Prostate gland (tissue), 2 donors: ENCODE data around the gene PHF8. TPM values are rescaled to one million over a fixed set of nuclear protein-coding genes. Genes with fewer than 3 reads are reported as not detected.

Experiments
- DNase-seq: peaks from one replicate; pipeline ENCODE4 v3.0.0-alpha.2; 2019; ENCODE audit warnings: low spot score
- H3K27ac ChIP-seq, 2 donors: fragments of 200-600 bp; sonication (generic); 2 replicates each; pipeline ENCODE4 v1.5.1; 2017 to 2019
- H3K27me3 ChIP-seq: fragments of 200-600 bp; sonication (generic); replicated peaks from 2 replicates; pipeline ENCODE4 v1.5.1; 2019; ENCODE audit not compliant: insufficient read depth
- H3K36me3 ChIP-seq, 2 donors: fragments of 200-600 bp; sonication (generic); 1 replicate in 1 of 2; 2 replicates in 1 of 2; pipeline versions ENCODE4 v1.5.1 to v1.8.1; 2017 to 2019
- H3K4me1 ChIP-seq: fragments of 200-600 bp; sonication (generic); replicated peaks from 2 replicates; pipeline ENCODE4 v1.5.1; 2019
- H3K4me3 ChIP-seq, 2 donors: fragments of 200-600 bp; sonication (generic); 2 replicates each; pipeline ENCODE4 v1.5.1; 2017 to 2019
- H3K9me3 ChIP-seq: fragments of 200-600 bp; sonication (generic); 2 replicates; pipeline ENCODE4 v1.5.1; 2017
- CTCF ChIP-seq, 4 experiments: fragments of 200-600 bp in 2 of 4; fragments of 450-650 bp in 2 of 4; sonication (generic) in 2 of 4; IDR thresholded peaks; 1 replicate in 3 of 4; 2 replicates in 1 of 4; pipeline ENCODE4 v1.5.1; 2016 to 2019; ENCODE audit warnings: antibody characterized with exemption in 4 of 4, mild to moderate bottlenecking in 2 of 4, moderate library complexity in 2 of 4
- POLR2A ChIP-seq: fragments of 450-650 bp; IDR thresholded peaks from one replicate; pipeline ENCODE4 v1.6.1; 2016; ENCODE audit warnings: antibody characterized with exemption, mild to moderate bottlenecking
- POLR2AphosphoS5 ChIP-seq: sonication (generic); formaldehyde crosslinking; IDR thresholded peaks from one replicate; pipeline ENCODE4 v1.6.1; 2017; ENCODE audit warnings: antibody characterized with exemption
- WGBS: methylation state at CpG from one replicate; pipeline ENCODE4 v1.1.5; 2018; 5-methylcytosine and 5-hydroxymethylcytosine counted together
- intact Hi-C: fragments of 100-400 bp; cut with DNase I; formaldehyde crosslinking; loops from one replicate; pipeline ENCODE4 v1.14.2; 2022
- total RNA-seq, 2 donors: library from RNA; depleted of rRNA; stranded (reverse); fragments of >200 nt; gene quantifications; one replicate each; pipeline ENCODE4 v1.1.0, GENCODE V29; 2016

Gene PHF8
- total RNA-seq, 2 donors from 2014 or later = 30.4 to 139 TPM

- peak overlapping the region; percentile 52 to 58 for H3K4me3 ChIP-seq
- peak overlapping the region; percentile 93 to 94 for H3K27ac ChIP-seq
- peak; percentile 8 for DNase-seq
- WGBS = 0% methylated on average over 19 of the region's 26 CpGs
- no peaks in the 10 kb centered on the region for H3K36me3 ChIP-seq
- H3K9me3 ChIP-seq = no peaks in the 10 kb centered on the region
- H3K27me3 ChIP-seq = no peaks in the 10 kb centered on the region
- H3K4me1 ChIP-seq = no peaks in the 10 kb centered on the region
- no peak for TF ChIP-seq POLR2A
- no peak for TF ChIP-seq CTCF (IDR thresholded peaks at IDR 0.05)
- TF ChIP-seq POLR2AphosphoS5 = no peak
- intact Hi-C loops = loop anchor here (5.0 to 10.0 kb wide), 3 partner anchors 142 to 765 kb away; partner anchors contain the start of genes FAM120C, HUWE1 and MAGED2
Observed at GRCh38 chrX:54042609-54043021, 1.7 kb downstream of the PHF8 start.

- no peaks in the 10 kb centered on the region for H3K27me3 ChIP-seq
- intact Hi-C loops = no loop called here
- no peaks in the 10 kb centered on the region for H3K4me1 ChIP-seq
- DNase-seq = no peak
- 49% methylated on average over 4 of the region's 4 CpGs for WGBS
- no peak for TF ChIP-seq CTCF (IDR thresholded peaks at IDR 0.05)
- no peak for TF ChIP-seq POLR2AphosphoS5
- no peak for TF ChIP-seq POLR2A
- H3K4me3 ChIP-seq = no peak overlapping the region
- H3K9me3 ChIP-seq = no peaks in the 10 kb centered on the region
- H3K27ac ChIP-seq = peak overlapping the region; percentile 43 to 49
- no peaks in the 10 kb centered on the region for H3K36me3 ChIP-seq
Observed at GRCh38 chrX:54030329-54030728, 13.9 kb downstream of the PHF8 start.

GRCh38 chrX:54029529-54030143 lies 14.6 kb downstream of the PHF8 start:
- no peaks in the 10 kb centered on the region for H3K4me1 ChIP-seq
- H3K27me3 ChIP-seq = no peaks in the 10 kb centered on the region
- intact Hi-C loops = no loop called here
- no peak overlapping the region for H3K4me3 ChIP-seq
- H3K36me3 ChIP-seq = no peaks in the 10 kb centered on the region
- DNase-seq = peak; percentile 80
- no peaks in the 10 kb centered on the region for H3K9me3 ChIP-seq
- peak overlapping the region; percentile 49 to 50 for H3K27ac ChIP-seq
- TF ChIP-seq POLR2AphosphoS5 (peak; percentile 69), CTCF (IDR thresholded peaks at IDR 0.05) (no peak)
- 55% methylated on average over 10 of the region's 10 CpGs for WGBS

GRCh38 chrX:54024350-54024749 lies 19.9 kb downstream of the PHF8 start:
- intact Hi-C loops = no loop called here
- Histone ChIP-seq H3K9me3 (no peaks in the 10 kb centered on the region), H3K27me3 (no peaks in the 10 kb centered on the region), H3K4me1 (no peaks in the 10 kb centered on the region), H3K36me3 (no peaks in the 10 kb centered on the region), H3K4me3 (no peak overlapping the region), H3K27ac (no peak overlapping the region)
- 88% methylated on average over 5 of the region's 5 CpGs for WGBS
- DNase-seq = no peak
- no peak for TF ChIP-seq POLR2A
- TF ChIP-seq CTCF (IDR thresholded peaks at IDR 0.05) = no peak
- no peak for TF ChIP-seq POLR2AphosphoS5

GRCh38 chrX:54012830-54013500 lies 31.3 kb downstream of the PHF8 start:
- TF ChIP-seq POLR2AphosphoS5 (no peak), CTCF (IDR thresholded peaks at IDR 0.05) (no peak), POLR2A (no peak)
- Histone ChIP-seq H3K4me1 (no peaks in the 10 kb centered on the region), H3K27ac (no peak overlapping the region), H3K36me3 (no peaks in the 10 kb centered on the region), H3K4me3 (no peak overlapping the region), H3K9me3 (no peaks in the 10 kb centered on the region), H3K27me3 (no peaks in the 10 kb centered on the region)
- intact Hi-C loops = no loop called here
- WGBS = 100% methylated on average over 1 of the region's 1 CpG
- no peak for DNase-seq
